DMS153 treated with DMSO at 0.1 percent for 48 hours (cell line): ENCODE results near the gene BMPR1B.
A peak's percentile ranks its signal among the peaks of the same experiment; 100 is the strongest.
"Not testable (repeated sequence)": the region's sequence is repeated elsewhere in the genome, so short reads cannot be mapped to it uniquely, and the experiment has no call there.

ENCODE experiments used
- DNase-seq: peaks from one replicate; lab custom pipeline; 2025; ENCODE audit not compliant: unreplicated experiment; lab: John Stamatoyannopoulos, UW

Gene BMPR1B

DNA sequence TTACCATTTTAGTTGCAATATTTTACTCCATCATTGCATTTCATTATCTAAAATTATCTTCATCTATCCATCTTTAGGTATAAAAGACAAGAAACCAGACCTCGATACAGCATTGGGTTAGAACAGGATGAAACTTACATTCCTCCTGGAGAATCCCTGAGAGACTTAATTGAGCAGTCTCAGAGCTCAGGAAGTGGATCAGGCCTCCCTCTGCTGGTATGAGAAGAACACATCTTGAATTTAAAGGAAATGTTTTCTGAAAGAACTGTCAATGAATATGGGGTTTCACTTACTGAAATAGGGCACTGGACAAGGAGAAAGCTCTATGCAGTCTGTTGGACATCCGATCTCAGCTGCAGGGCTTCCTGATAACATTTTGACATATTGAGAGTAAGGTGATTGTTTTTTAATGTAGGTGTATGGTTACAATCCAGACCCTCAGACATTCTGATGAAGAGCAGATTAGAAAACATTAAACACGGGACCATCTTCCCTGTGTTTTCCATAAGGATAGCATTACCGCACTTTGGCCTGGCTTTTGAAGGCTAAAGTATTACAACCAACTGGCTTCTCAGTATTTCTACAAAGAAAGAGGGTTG lies 367.2 kb downstream of the BMPR1B start:
- DNase-seq = no peak

DNA sequence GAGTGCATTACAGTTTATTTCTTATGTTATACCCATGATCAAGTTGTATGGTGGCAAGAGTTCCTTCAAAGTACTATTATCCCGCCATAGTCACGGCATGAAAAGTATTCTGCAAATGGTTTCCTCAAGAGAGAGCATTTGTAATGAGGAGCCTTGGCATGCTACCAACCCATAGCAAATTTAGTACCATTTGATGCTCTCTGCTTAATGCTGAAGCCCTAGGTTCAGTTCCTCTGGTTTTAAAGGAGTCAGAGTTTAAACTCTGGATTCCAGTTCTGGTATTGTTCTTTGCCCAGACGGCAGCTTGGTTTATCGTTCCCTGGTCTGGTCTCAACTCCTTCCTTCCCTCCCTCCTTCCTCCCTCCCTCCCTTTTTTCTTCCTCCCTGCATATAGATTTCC lies 371.3 kb downstream of the BMPR1B start:
- DNase-seq = no peak

DNA sequence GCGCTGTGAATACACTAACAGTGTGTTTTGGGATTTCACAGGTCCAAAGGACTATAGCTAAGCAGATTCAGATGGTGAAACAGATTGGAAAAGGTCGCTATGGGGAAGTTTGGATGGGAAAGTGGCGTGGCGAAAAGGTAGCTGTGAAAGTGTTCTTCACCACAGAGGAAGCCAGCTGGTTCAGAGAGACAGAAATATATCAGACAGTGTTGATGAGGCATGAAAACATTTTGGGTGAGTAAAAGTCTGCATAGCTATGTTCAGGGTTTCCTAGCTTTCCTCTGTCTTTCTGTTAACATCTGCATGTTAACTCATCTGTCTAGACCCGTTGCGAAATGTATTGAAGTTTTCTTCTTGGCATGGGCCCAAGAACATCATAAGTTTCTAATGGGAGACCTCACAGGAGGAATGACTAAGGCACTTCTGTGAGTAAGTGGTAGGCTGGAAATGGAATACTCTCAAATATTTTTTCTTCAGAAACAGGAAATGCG lies 372.1 kb downstream of the BMPR1B start:
- DNase-seq = no peak

DNA sequence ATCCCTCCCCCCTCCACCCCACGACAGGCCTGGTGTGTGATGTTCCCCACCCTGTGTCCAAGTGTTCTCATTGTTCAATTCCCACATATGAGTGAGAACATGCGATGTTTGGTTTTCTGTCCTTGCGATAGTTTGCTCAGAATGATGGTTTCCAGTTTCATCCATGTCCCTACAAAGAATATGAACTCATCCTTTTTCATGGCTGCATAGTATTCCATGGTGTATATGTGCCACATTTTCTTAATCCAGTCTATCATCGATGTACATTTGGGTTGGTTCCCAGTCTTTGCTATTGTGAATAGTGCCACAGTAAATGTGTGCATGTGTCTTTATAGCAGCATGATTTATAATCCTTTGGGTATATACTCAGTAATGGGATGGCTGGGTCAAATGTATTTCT lies 376.3 kb downstream of the BMPR1B start:
- DNase-seq = not testable (repeated sequence)

DNA sequence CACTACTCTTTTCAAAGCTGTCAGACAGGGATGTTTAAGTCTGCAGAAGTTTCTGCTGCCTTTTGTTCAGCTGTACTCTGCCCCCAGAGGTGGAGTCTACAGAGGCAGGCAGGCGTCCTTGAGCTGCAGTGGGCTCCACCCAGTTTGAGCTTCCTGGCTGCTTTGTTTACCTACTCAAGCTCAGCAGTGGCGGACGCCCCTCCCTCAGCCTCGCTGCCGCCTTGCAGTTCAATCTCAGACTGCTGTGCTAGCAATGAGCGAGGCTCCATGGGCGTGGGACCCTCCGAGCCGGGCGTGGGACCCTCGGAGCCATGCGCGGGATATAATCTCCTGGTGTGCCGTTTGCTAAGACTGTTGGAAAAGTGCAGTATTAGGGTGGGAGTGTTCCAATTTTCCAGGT lies 381.7 kb downstream of the BMPR1B start:
- not testable (repeated sequence) for DNase-seq

DNA sequence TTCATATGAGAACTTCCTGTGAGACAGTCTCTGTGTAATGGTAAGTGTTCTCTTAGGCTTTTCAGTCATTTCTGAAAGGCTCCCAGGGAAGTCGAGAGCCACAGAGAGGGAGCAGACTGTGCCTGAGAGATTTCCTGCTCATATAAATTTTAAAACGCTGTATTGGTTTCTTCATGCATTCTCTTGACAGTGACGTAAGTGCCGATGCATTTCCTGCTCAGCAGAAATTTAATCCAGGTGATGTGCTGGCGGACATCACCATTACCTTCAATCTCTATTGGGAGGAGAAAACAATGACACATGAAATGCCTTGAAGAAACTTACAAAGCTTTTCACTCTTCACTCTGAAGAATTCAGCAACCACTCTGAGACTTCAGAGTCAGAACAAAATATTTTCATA lies 383.6 kb downstream of the BMPR1B start:
- DNase-seq = no peak

DNA sequence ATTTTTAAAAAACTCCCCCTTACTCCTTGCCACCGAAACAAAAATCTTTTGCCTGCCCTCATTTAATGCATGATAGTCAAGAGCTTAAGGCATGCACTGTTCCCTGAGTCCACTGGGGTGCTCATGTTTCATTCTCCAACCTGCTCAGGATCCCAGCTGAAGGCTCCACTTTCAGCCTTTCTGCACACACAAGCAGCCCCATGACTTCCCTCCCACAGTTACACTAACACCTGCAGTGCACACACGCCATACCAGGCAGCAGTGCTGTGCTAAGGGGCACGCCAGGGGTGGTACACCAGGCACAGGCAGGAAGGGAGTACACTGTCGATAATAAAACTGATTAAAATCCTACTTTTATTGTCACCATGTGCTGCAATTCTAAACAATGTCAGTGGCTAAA lies 385.2 kb downstream of the BMPR1B start:
- DNase-seq = no peak

DNA sequence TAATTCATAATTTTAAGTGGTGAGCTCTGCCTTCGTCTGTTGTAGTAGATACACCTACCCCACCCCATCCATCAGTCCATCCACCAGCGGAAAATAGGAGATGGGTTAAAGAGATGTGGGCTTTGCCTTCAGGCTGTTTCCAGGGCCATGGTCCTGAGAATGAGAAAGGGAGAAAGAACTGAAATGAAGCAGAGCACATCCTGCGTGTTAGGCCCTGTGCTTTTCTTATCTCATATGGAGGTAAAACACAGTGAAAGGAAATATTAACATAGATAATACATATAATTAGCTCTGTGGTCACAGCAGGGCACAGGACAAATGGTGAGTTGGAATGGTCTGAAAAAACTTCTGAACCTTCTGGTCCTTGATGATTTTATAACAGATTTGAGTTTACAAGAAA lies 393.5 kb downstream of the BMPR1B start:
- DNase-seq = no peak

DNA sequence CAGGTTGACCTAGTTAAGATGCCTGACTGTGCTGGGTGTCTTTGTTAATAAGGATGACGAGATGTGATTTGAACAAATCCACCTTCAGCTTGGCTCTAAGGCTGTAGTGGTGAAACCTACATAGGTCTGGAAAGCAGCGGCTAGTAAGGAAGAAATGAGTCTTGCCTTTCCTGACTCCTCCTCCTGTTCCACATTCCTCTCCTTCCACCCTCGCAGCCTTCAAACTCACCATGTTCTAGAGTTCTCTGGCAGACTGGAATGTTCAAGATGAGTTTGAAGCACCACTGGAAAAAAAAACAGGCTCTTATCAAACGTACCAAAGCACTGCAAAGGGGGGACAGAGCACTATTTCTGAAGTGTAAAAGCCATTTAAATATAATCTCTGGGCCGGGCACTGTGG lies 395.4 kb downstream of the BMPR1B start:
- no peak for DNase-seq

DNA sequence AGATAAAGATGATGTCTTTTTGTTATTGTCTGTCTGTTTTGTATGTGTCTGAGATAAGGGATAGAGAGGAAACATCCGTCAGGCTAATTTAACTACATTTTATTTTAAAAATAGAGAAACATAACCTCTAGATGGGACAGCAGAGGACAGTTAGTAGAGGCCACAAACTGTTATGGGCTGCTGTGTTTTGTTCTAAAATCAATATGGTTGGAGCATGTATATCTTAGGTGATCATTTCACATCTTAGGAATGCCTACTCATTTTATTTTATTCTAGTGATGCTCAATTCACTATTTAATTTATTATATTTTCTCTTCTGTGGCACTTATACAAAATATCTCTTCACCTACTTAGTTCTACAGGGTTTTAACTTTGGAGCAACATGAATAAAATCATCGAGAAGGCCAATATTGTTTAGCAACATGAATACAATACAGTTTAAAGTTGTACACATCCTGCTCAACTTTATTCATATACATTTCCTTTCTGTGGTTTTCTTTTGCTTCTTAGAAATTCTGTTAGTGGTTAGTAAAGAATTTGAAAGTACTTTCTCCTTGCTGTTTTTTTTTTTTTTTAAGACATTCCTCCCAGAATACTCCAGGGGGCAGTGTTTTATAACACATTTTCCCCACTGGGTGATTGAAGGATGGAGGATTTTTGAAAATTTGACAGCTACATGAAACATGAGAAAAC lies 398.1 kb downstream of the BMPR1B start:
- DNase-seq = no peak

DNA sequence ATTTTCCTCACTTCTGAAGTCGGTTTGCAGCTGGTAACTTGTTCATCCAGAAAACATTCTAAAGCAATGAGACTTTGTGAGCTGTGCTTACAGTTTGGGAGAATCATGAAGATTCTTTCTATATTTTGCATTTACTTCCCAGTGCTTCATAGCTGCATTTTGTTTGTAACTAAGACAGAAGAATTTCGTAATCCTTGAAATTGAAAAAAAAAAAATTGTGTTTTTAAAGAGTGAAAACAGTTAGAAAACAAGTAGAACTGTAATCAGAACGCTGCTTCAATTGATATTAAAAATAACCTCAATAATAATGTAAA lies 398.7 kb downstream of the BMPR1B start:
- DNase-seq = no peak

DNA sequence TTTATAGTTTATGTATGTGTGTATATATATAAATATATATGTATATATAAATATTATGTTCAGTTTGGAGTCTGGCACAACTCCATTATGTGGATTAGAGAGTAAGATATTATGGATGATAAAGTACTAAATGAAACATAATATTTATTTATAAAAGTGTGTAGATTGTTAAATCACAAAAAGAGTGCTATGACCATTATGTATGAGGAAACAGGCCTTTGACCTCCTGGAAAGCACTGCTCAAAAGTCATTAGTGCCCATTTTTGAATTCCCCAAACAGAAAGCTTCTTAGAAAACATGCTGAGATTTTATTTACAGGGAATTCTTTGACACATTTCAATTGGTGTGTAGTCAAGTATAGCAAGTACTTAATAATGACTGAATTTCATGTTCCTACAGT lies 399.8 kb downstream of the BMPR1B start:
- DNase-seq = no peak

DNA sequence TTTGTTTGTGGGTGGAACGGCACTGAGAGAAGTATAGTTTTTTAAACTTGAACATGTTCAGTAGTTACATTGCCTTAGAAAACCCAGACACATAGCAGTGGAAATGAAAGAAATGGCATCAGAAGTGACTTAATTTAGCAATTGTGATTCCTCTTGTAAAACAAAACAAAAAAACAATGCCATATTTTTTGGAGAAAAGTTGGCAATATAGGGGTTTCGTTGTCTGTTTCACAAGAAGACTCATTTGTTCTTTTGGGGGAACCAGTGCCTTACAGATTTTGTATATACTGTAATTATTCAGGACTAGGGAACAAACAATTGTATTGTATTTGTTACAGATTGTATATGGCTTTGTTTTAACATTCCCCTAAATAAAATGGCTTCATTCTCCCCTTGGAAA lies 400.3 kb downstream of the BMPR1B start:
- no peak for DNase-seq

DNA sequence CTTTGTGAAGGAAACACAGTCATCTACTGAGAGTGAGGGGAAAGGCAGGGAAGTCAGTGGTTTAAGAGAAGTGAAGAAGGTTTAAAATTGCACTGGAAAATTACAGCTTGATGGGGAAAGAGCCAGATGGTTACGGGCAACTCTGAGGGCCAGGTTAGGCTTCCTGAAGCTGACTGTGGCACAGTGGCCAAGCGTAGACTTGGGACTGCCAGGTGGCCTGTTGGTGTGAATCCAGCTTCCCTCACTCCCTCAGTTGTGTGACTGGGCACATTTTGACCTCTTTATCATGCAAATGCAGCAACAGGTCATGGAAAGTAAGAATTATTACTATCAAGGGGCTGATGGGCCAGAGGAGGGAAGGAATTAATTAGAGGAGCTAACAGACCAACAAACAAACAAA lies 400.9 kb downstream of the BMPR1B start:
- DNase-seq = no peak

DNA sequence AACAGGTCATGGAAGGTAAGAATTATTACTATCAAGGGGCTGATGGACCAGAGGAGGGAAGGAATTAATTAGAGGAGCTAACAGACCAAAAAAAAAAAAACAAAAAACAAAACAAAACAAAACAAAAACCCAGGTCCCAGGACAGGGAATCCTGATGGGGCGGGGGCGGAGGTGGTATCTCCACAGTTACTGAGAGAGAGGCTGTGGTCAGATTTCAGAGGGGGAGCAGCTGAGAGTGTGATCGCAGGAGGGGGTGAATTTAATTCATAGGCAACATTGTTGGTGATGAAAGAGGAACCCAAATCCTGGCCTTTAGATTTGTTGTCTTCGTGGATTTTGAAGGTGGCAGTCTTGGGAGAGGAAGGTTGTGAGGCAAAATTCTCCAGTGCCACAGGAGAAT lies 401.6 kb downstream of the BMPR1B start:
- DNase-seq = no peak

DNA sequence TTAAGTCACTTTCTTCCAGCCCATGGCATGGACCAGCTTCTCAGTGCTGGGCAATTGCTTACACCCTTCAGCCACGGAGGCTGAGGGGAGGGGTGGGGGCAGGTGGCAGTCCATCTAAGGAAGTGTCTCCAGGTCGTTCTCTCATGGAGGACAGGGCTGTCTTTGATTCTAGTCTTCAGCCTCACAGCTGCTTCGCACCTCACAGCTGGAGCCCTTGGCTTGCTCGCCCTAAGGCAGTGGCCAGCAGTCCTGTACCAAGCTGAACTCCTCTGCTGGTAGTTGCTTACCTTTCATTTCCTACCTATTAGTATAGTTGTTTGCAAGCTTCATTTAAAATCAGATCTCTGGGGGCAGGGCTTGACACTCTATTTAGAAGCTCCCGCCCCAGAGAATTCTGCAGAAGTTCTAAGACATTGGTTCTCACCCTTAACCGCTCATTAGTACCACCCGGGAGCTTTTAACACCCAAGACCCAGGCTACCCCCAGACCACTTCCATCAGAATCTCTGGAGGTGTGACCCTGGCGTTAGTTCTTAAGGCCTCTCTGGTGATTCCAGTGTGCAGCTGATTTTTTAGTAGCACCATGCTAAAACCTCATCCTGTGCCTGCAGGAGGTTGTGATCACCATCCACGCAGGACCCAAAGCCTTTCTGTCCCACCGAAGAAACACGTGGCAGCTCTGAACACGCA lies 404.2 kb downstream of the BMPR1B start:
- DNase-seq = no peak

DNA sequence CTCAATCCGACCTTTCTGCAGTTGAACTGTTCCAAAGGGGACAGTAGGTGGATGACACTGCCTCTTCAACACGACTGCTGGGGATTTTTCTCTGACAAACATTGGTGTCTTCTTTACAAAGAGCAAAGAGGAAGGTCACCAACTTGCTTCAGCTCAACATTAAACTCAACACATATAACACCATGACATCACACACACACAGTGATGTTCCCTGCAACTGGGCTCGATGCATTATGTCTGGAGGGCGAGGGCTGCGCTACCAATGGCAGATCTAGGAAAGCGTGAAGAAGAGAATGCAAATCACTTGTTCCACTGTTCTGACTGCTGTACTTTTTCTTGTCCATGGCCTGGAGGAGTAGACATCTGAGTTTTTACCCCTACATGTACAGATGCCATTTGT lies 405.1 kb downstream of the BMPR1B start:
- no peak for DNase-seq

DNA sequence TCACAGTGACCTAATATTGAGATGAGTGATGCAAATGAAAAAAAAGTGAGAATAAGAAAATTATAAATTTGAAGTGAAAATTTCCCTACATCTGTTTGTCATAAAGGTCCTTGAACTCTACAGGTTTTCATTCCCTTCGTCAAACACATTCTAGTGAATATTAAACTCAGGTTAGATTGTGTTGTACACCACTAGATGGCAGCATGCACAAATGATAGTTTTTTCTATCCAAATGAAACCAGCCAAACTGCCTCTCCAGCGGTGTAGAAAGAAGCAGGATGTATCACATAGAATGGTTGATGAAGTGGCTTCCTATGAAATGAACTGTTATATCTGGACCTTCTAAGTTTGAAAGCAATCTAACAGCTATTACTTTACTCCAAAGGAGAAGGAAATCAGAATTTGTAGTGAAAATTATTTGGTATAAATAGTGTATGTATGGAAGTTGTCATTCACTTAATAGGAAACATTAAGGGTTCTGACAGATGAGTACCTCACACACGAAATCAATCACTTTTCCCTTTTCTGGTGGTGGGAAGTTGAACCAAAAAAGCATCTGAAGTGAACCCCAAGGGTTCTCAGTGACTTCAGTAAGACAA lies 408.3 kb downstream of the BMPR1B start:
- peak; percentile 59 for DNase-seq

DNA sequence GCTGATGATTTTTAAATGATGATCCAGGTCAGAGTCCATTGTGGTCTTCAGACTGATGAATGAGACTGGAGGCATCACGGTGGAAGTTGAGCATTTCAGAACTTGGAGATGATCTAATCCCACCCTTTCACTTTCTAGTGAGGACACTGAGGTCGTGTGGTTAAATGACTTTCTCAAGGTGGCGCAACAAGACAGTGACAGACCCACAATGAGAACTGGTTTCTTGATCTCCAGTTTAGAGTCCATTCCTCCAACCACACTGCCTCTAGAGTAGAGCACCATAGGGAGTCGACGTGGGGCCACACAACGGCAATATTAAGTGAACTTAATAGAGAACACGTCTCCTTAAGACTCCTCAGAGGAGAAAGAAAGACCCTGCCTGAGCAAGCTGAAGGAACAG lies 410.1 kb downstream of the BMPR1B start:
- no peak for DNase-seq

DNA sequence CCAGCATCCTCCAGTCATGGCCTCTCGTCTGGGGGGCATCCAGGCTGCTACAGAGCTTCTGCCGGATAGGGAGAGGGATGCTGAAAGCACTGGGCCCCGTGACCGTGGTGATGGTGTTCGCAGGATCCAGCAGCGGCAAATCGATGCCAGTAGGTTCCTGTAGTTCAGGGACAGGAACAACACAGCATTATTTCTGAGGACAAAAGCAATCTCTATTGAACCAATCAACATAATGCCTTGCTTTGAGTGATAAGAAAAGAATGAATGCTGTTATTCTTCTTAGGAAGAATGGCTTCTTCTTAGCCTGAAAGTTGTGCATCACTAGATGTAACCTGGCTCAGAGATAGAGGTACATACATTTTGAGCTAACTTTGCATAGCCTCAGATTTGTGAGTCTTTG lies 412.4 kb downstream of the BMPR1B start:
- DNase-seq = no peak

DNA sequence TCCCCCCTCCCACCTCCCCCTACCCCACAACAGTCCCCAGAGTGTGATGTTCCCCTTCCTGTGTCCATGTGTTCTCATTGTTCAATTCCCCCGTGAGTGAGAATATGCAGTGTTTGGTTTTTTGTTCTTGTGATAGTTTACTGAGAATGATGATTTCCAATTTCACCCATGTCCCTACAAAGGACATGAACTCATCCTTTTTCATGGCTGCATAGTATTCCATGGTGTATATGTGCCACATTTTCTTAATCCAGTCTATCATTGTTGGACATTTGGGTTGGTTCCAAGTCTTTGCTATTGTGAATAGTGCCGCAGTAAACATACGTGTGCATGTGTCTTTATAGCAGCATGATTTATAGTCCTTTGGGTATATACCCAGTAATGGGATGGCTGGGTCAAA lies 413.6 kb downstream of the BMPR1B start:
- not testable (repeated sequence) for DNase-seq

DNA sequence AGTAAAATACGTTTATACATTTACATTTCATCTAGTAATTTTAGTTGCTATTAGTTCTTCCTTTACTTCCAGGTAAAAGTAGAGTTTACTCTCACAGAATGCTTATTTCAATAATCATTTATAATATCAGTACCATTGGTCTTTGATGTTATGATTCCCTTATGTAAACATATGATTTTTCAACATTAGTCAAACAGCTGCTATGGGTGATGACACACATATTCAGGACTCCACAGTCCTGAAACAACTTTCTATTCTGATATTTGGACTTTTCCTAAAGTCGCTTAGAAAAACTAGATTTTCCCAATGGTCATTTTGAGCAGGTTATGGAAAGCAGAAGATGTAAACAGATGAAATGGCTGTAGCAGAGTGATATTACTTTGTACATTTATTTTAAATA lies 421.2 kb downstream of the BMPR1B start:
- no peak for DNase-seq
